HG02884 (cell line): ENCODE data around the gene HLA-DRB1.
"Not testable (repeated sequence)": the region's sequence is repeated elsewhere in the genome, so short reads cannot be mapped to it uniquely, and the experiment has no call there.

Experiments
- ATAC-seq: cut with Tn5 transposase; IDR thresholded peaks from one replicate; pipeline ENCODE4 v1.9.1; 2021; ENCODE audit warnings: mild to moderate bottlenecking, moderate library complexity; ENCODE audit not compliant: unreplicated experiment

Gene HLA-DRB1

DNA sequence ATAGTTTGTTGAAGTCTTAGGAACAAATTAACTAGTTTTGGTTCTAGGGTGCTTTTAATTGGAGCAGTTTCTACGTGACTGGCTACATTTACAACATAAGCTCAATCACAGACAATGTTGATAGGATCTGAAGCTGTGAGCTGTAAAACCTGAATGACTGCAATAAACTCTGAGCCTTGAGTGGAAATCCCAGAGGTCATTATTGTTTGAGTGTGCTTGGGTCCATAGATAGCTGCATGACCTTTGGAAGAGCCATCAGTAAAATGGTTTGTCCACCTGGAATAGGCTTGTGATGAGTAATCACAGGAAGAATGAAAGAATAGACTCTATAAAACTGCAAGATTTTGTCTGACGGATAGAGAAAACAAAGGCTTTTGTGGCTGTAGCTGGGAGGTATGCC, 26.7 kb downstream of the HLA-DRB1 start:
- no peak for ATAC-seq

DNA sequence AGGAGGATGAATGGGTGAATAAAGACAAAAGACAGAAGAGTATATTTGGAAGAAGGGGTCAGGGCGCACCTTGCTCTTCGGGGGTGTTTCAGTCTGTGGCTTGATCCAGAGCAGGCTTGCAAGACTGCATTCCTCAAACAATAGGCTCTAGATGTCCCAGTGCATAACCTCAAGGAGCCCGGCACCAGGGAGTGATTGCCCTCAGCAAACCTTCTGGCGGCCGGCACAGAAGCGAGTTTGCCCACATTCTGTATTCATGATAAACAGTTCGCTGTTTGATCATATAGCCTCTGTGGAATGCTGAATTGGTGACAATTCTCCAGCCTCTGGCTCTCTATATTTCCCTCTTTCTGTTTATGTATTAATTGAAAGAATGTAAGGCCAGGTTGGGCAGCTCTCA, 29.9 kb downstream of the HLA-DRB1 start:
- no peak for ATAC-seq

DNA sequence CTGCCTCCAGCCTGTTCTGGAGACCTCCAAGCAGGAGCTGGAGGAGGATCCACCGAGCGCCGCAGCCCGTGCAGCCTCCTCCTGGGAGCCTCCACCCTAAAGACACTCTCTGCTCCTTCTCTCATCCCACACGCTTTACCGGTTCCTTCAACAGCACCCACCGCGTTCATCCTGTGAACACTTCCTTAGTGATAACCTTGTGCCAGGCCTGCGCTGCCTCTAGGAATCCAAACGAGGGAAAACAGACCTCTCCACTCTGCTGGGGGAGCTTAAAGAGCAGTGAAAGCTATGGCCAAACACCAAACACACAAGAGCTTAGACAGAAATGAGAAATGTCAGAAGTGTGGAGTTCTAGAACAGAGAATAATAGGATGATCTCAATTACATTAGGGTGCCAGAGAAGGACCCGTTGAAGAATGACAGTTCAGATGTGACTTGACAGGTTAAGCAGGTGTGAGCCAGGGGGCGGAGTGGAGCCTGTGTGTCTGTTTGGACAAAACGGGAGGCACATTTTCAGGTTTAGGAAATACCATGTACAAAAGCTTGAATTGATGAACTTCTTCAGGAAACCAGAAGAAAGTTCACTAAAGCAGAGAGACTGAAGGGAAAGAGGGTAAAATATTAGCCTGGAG, 31.1 kb downstream of the HLA-DRB1 start:
- ATAC-seq: no peak

- no peak for ATAC-seq
Observed at GRCh38 chr6:32554116-32554965, 35.3 kb downstream of the HLA-DRB1 start.

GRCh38 chr6:32553037-32553742, 36.5 kb downstream of the HLA-DRB1 start:
- ATAC-seq: no peak

DNA sequence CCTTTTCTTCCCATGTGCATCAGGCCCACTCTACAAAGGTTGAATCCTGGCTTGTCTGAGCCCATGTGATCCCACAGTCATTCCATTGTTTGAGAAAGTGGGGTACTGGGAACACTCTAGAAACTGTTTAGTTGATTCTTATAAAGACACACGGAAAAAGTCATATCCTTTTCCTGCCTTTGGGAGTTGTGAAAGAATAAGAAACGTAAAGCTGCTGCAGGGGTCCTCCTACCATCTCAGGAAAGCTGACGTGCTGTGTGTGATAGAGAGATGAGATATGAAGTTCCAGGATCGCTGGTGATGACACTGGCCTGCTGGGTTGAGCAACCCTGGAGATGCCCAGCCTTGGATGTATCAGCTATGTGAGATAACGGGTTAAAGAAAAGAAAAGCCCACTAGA, 38.2 kb downstream of the HLA-DRB1 start:
- no peak for ATAC-seq

DNA sequence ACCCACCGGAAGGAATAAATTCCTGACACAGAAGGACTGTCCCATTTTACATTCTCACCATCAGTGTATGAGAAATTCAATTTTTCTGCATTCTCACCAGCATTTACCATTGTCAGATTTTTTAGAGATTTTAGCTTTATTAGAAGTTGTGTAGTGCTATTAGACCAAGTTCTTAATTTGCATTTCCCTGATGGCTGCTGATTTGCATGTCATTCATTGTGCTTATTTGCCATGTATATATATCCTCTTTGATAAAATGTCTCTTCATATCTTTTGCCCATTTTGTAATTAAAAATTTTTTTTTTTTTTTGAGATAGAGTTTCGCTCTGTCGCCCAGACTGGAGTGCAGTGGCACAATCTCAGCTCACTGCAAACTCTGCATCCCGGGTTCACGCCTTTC, 49.8 kb downstream of the HLA-DRB1 start:
- ATAC-seq: no peak

- ATAC-seq: not testable (repeated sequence)
Observed at GRCh38 chr6:32530431-32530793, 59.2 kb downstream of the HLA-DRB1 start.

GRCh38 chr6:32529697-32530430, 59.8 kb downstream of the HLA-DRB1 start, which contains the start of gene HLA-DRB5:
Gene HLA-DRB5 (minus strand): TSS chr6:32530287. CDS start chr6:32530224, 63 bp downstream.
- no peak for ATAC-seq
